ENCODE measurements around the gene KANSL1.

DNA sequence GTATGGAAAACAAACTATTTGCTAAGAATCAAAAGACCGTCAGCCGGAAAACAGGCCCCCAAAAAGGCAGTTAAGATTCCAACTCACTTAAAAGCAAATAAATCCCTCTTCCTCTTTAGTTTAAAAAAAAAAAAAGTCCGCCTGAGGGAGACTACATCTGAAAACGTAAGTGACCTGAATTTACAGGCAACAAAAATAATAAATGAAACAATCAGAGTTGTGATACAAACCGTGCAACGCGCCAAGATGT, 1.1 kb downstream of the KANSL1 start:
- TF ChIP-seq, protein P1, sequence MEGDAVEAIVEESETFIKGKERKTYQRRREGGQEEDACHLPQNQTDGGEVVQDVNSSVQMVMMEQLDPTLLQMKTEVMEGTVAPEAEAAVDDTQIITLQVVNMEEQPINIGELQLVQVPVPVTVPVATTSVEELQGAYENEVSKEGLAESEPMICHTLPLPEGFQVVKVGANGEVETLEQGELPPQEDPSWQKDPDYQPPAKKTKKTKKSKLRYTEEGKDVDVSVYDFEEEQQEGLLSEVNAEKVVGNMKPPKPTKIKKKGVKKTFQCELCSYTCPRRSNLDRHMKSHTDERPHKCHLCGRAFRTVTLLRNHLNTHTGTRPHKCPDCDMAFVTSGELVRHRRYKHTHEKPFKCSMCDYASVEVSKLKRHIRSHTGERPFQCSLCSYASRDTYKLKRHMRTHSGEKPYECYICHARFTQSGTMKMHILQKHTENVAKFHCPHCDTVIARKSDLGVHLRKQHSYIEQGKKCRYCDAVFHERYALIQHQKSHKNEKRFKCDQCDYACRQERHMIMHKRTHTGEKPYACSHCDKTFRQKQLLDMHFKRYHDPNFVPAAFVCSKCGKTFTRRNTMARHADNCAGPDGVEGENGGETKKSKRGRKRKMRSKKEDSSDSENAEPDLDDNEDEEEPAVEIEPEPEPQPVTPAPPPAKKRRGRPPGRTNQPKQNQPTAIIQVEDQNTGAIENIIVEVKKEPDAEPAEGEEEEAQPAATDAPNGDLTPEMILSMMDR (IDR thresholded peaks at IDR 0.05) = no peak
- TF ChIP-seq POLR2A (IDR thresholded peaks at IDR 0.05) = no peak
- no peak for TF ChIP-seq POLR2AphosphoS5 (IDR thresholded peaks at IDR 0.05)

All from gastroesophageal sphincter (tissue), 3 donors.